GM10266 (cell line): ENCODE data around the gene ACVR2A.

Experiments used
- DNase-seq: peaks from one replicate; pipeline ENCODE4 v3.0.0; 2012; ENCODE audit errors: extremely low spot score
- TF ChIP-seq, protein P1 (sequence below): IDR thresholded peaks from 2 replicates; pipeline ENCODE4 v1.5.1; 2012; ENCODE audit warnings: mild to moderate bottlenecking, low read depth; ENCODE audit not compliant: control insufficient read depth, insufficient read depth; ENCODE audit errors: missing control alignments

The ACVR2A gene

GRCh38 chr2:147844697-147845410, at the start of gene ACVR2A:
TSS of gene ACVR2A (plus strand) at chr2:147845029. CDS start at chr2:147845153, 124 bp downstream.
- peak; percentile 79 for DNase-seq
- TF ChIP-seq, protein P1, sequence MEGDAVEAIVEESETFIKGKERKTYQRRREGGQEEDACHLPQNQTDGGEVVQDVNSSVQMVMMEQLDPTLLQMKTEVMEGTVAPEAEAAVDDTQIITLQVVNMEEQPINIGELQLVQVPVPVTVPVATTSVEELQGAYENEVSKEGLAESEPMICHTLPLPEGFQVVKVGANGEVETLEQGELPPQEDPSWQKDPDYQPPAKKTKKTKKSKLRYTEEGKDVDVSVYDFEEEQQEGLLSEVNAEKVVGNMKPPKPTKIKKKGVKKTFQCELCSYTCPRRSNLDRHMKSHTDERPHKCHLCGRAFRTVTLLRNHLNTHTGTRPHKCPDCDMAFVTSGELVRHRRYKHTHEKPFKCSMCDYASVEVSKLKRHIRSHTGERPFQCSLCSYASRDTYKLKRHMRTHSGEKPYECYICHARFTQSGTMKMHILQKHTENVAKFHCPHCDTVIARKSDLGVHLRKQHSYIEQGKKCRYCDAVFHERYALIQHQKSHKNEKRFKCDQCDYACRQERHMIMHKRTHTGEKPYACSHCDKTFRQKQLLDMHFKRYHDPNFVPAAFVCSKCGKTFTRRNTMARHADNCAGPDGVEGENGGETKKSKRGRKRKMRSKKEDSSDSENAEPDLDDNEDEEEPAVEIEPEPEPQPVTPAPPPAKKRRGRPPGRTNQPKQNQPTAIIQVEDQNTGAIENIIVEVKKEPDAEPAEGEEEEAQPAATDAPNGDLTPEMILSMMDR: no peak

DNA sequence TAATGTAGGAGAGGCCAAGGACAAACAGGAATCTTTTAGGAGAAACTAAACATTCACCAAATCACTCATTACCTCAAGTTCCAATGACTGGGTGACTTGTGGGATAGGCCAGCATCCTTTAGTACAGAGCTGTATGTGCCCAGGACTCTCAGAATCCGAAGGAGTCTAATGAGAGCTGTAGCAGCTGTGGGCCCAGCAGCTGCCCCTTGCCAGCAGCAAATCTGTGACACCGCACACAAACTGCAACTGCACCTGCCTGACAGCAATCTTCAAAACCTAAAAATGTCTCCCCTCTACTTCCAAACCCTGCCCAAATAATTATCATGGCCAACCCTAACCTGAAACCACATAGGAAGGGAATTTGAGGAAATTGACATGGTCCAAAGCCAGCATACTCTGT, 44.5 kb upstream of the ACVR2A start:
- DNase-seq: no peak
- TF ChIP-seq, protein P1: no peak

- TF ChIP-seq, protein P1: no peak
- DNase-seq: no peak
Measured at GRCh38 chr2:147806846-147807245, 38.0 kb upstream of the ACVR2A start.

DNA sequence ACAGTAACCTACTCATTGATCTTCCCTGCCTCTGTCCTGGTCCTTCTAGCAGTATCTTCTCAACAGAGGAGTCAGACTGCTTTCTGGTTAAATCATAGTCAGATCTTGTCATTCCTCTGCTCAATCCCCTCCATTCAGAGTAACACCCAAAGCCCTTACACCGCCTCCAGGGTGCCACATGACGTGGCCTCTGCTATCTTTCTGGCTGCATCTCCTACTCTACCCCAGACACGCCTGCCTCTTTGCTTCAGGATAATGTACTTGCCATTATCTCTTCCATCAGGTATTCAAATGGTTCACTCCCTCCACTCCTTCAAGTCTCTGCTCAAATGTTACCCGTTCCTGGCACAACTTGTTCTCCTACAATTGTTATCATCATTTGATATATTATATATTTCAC, 36.3 kb upstream of the ACVR2A start:
- DNase-seq: no peak
- TF ChIP-seq, protein P1: no peak

DNA sequence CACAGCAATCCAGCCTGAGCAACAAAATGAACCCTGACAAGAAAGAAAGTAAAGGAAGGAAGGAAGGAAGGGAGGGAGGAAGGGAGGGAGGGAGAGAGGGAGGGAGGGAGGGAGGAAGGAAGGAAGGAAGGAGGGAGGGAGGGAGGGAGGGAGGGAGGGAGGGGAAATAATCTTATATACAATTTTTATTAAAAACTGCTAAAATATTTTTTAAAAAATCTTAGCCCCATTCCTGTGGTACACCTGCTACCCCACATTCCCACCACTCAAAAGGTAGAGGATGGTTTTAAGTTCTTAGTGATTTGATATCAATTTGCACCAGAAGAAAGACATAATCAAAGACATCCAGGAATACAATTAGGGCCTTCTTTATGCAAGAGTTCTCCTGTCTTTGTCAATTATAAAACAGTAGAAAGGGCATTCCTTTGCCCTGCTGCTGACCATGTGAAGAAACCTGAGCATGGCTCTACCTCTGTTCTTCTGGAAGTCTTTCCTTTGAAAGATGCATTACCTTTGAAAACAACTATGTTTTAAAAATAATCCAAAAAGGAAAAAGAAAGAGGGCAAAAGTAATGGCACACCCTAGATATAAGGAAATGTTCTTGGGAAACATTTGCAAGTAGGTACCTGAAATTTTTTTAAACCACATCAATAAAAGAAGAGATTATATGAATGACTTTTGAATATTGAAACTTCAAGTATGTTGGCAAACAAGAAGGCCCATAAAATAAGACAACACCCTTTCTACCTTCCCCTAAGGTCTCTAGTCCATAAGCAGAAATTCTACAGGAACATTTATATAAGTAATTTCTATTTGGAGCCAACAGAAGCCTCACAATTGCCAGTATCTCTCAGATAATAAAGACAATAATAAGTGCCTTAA, 33.7 kb upstream of the ACVR2A start:
- TF ChIP-seq, protein P1: no peak
- no peak for DNase-seq

DNA sequence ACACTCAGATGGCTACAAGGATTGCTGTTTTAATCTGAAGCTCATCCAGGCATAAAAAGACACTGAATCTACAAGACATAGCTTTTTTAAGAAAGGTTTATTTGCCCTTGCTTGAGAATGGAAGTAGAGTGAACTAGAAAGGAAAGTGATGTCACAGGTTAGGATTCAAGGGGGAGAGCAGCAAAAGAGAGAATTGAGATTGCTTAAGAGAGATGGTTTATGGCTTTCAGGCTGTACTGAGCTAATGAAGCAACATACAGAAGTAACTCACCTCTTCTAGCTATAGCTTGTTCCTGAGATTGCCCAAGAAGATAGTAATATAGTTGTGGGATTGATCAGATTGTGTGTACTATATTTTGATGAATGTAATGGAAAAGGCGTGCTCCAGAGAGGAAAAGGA, 26.1 kb upstream of the ACVR2A start:
- DNase-seq: no peak
- TF ChIP-seq, protein P1: no peak

- DNase-seq: no peak
- TF ChIP-seq, protein P1: no peak
Measured at GRCh38 chr2:147824620-147825019, 20.2 kb upstream of the ACVR2A start.
